NCI-H2081 treated with DMSO at 0.1 percent for 48 hours (cell line): ENCODE data around the gene PGGHG.
"Not testable (repeated sequence)": the region's sequence is repeated elsewhere in the genome, so short reads cannot be mapped to it uniquely, and the experiment has no call there.

Experiments
- DNase-seq: peaks from one replicate; lab custom pipeline; 2025; lab: John Stamatoyannopoulos, UW

PGGHG gene

GRCh38 chr11:330307-330693, 41.4 kb downstream of the PGGHG start:
- no peak for DNase-seq

GRCh38 chr11:330694-331357, 41.9 kb downstream of the PGGHG start:
- no peak for DNase-seq

GRCh38 chr11:331358-332060, 42.6 kb downstream of the PGGHG start:
- DNase-seq = no peak

GRCh38 chr11:332651-333480, 43.9 kb downstream of the PGGHG start:
- no peak for DNase-seq

- not testable (repeated sequence) for DNase-seq
Measured at GRCh38 chr11:333616-334263, 44.8 kb downstream of the PGGHG start.

- no peak for DNase-seq
Measured at GRCh38 chr11:334264-334994, 45.5 kb downstream of the PGGHG start.

GRCh38 chr11:335779-336658, 47.1 kb downstream of the PGGHG start:
- DNase-seq = no peak

GRCh38 chr11:336659-337198, 47.8 kb downstream of the PGGHG start:
- DNase-seq = no peak

- DNase-seq = no peak
Measured at GRCh38 chr11:337711-338110, 48.8 kb downstream of the PGGHG start.

- no peak for DNase-seq
Measured at GRCh38 chr11:339963-340362, 51.0 kb downstream of the PGGHG start.

- no peak for DNase-seq
Measured at GRCh38 chr11:340539-341512, 51.9 kb downstream of the PGGHG start.

- DNase-seq = no peak
Measured at GRCh38 chr11:342328-342727, 53.4 kb downstream of the PGGHG start.

- DNase-seq = no peak
Measured at GRCh38 chr11:344836-345578, 56.1 kb downstream of the PGGHG start.
